GM12878 (cell line): Measurements from ENCODE around the gene OLAH. TPM values are rescaled to one million over a fixed set of nuclear protein-coding genes. Genes with fewer than 3 reads are reported as not detected.
"Not testable (repeated sequence)": the region's sequence is repeated elsewhere in the genome, so short reads cannot be mapped to it uniquely, and the experiment has no call there.

Experiments
- ATAC-seq: fragments of 200-7000 bp; cut with Tn5 transposase; 3 replicates; pipeline ENCODE4 v1.9.1; 2020; ENCODE audit warnings: mild to moderate bottlenecking, moderate library complexity
- BruUV-seq: library from RNA; stranded (reverse); fragments of 400-500 nt; replicated peaks from 2 replicates; lab custom pipeline; 2021; lab: Mats Ljungman, UMichigan
- CTCF ChIA-PET: fragments of 300-600 bp; sonication (Branson Sonifier 250); formaldehyde crosslinking; extraction: SDS; loops from one replicate; lab custom pipeline; 2021; ENCODE audit warnings: inconsistent platforms; lab: Yijun Ruan, JAX
- POLR2A ChIA-PET: fragments of 350-600 bp; formaldehyde crosslinking; extraction: SDS; loops from one replicate; lab custom pipeline; 2021; ENCODE audit warnings: inconsistent platforms; lab: Charles Lee
- RAD21 ChIA-PET: fragments of 300-600 bp; sonication (Branson Sonifier 250); formaldehyde crosslinking; loops from one replicate; lab custom pipeline; 2023; ENCODE audit warnings: antibody characterized with exemption; ENCODE audit not compliant: unreplicated experiment; lab: Charles Lee
- SMC1A ChIA-PET: fragments of 300-600 bp; sonication (Branson Sonifier 250); formaldehyde crosslinking; loops from one replicate; lab custom pipeline; 2023; ENCODE audit not compliant: unreplicated experiment, uncharacterized antibody; lab: Charles Lee
- DNase-seq: peaks from one replicate; pipeline ENCODE4 v3.0.0-alpha.2; 2011; ENCODE audit warnings: low read depth, low spot score
- FAIRE-seq: peaks from 3 replicates; lab custom pipeline; 2011; peaks lifted over from hg19 to GRCh38; lab: Jason Lieb, UNC
- H2AFZ ChIP-seq: 2 replicates; pipeline ENCODE4 v1.6.0; 2011; ENCODE audit warnings: low read depth, low read length, control low read depth; ENCODE audit not compliant: control insufficient read depth
- H3K27ac ChIP-seq: 2 replicates; pipeline ENCODE4 v1.5.1; 2011; ENCODE audit warnings: control low read depth; ENCODE audit not compliant: control insufficient read depth, insufficient read depth
- H3K27me3 ChIP-seq, 2 experiments: replicated peaks in 1 of 2; 2 replicates each; pipeline versions ENCODE4 v1.6.0 to v1.6.1; 2011; ENCODE audit warnings: low read length in 1 of 2; ENCODE audit not compliant: control insufficient read depth in 2 of 2, insufficient read depth in 2 of 2
- H3K36me3 ChIP-seq, 2 experiments: 2 replicates each; pipeline ENCODE4 v1.5.1; 2011; ENCODE audit warnings: low read length in 1 of 2; ENCODE audit not compliant: control insufficient read depth in 2 of 2, insufficient read depth in 2 of 2
- H3K4me1 ChIP-seq: 2 replicates; pipeline ENCODE4 v1.6.1; 2011; ENCODE audit warnings: mild to moderate bottlenecking, low read length, moderate library complexity, mixed read lengths; ENCODE audit not compliant: control insufficient read depth, insufficient read depth
- H3K4me2 ChIP-seq: 2 replicates; pipeline ENCODE4 v1.6.0; 2011; ENCODE audit warnings: control low read depth; ENCODE audit not compliant: control insufficient read depth, insufficient read depth
- H3K4me3 ChIP-seq: fragments of 200-600 bp; sonication (generic); 2 replicates; pipeline ENCODE4 v1.5.1; 2016
- H3K79me2 ChIP-seq: 2 replicates; pipeline ENCODE4 v1.6.0; 2011; ENCODE audit warnings: low read length; ENCODE audit not compliant: control insufficient read depth, insufficient read depth
- H3K9ac ChIP-seq: 2 replicates; pipeline ENCODE4 v1.8.0; 2011; ENCODE audit warnings: low read length, control low read depth, mixed read lengths; ENCODE audit not compliant: control insufficient read depth, insufficient read depth
- H3K9me3 ChIP-seq: replicated peaks from 3 replicates; pipeline ENCODE4 v1.5.1; 2011; ENCODE audit warnings: mild to moderate bottlenecking, low read length; ENCODE audit not compliant: control insufficient read depth, insufficient read depth
- H4K20me1 ChIP-seq: 2 replicates; pipeline ENCODE4 v1.6.0; 2011; ENCODE audit not compliant: control insufficient read depth, insufficient read depth
- NR2F1 ChIP-seq: fragments of 450-650 bp; conservative IDR thresholded peaks from 2 replicates; pipeline ENCODE4 v1.6.1; 2017; ENCODE audit warnings: mild to moderate bottlenecking
- RUNX3 ChIP-seq: IDR thresholded peaks from 2 replicates; pipeline ENCODE4 v1.6.1; 2012; ENCODE audit warnings: low read length, inconsistent platforms
- SPI1 ChIP-seq: IDR thresholded peaks from 2 replicates; pipeline ENCODE4 v1.6.1; 2011; ENCODE audit warnings: low read depth, mild to moderate bottlenecking, low read length, moderate library complexity, borderline replicate concordance; ENCODE audit not compliant: insufficient read depth
- WGBS: methylation state at CpG from one replicate; pipeline ENCODE4 v1.1.6; 2016; ENCODE audit warnings: low lambda C conversion rate; ENCODE audit not compliant: insufficient replicate concordance, insufficient coverage; ENCODE audit errors: missing lambda C conversion rate; 5-methylcytosine and 5-hydroxymethylcytosine counted together
- in situ Hi-C: fragments of 300-500 bp; cut with MboI; formaldehyde crosslinking; loops from 9 replicates; pipeline ENCODE4 v1.14.3; 2018; ENCODE audit warnings: mixed read lengths
- intact Hi-C: fragments of 100-400 bp; cut with micrococcal nuclease; formaldehyde crosslinking; loops from one replicate; pipeline ENCODE4 v1.14.2; 2022; ENCODE audit not compliant: unreplicated experiment
- polyA plus RNA-seq, 11 experiments: library from polyadenylated mRNA; depleted of rRNA in 4 of 11; unstranded in 6 of 11; stranded (reverse) in 5 of 11; fragments of >200 nt; fragmentation: Nextera tagmentation in 4 of 11; fragmentation: Illumina TruSeq in 1 of 11; extraction: Ambion mirVana in 4 of 11; extraction: Trizol in 1 of 11; gene quantifications; 1 replicate in 1 of 11; 2 replicates in 10 of 11; pipeline versions ENCODE4 v1.2.1 to v1.2.3, GENCODE V29; 2011 to 2016; ENCODE audit warnings: inconsistent platforms in 2 of 11, missing spikeins in 2 of 11, low read depth in 1 of 11
- total RNA-seq, 4 experiments: library from RNA; depleted of rRNA in 3 of 4; stranded (reverse); fragments of >200 nt in 3 of 4; fragmentation: Illumina TruSeq in 1 of 4; extraction: Trizol in 1 of 4; gene quantifications; 2 replicates each; pipeline versions ENCODE4 v1.2.1 to v1.2.3, GENCODE V29; 2013 to 2021

The OLAH gene
- total and polyA plus RNA-seq, 10 of the 15 experiments (the other 5 are each of a cell fraction or from before 2014, with no cell fraction given) = 0.10 to 1.4 (median 0.59) TPM; not detected in 1

DNA sequence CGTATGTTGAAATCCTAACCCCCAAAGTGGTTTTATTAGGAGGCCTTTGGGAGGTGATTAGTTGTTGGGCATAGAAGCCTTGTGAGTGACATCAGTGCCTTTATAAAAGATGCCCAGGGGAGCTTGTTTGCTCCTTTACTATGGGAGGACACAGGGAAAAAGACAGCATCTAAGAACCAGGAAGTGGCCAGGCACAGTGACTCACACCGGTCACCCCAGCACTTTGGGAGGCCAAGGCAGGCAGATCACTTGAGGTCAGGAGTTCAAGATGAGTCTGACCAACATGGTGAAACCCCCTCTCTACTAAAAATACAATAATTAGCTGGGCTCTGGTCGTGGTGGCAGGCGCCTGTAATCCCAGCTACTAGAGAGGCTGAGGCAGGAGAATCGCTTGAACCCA, 22.8 kb upstream of the OLAH start:
- not testable (repeated sequence) for H3K27ac ChIP-seq

DNA sequence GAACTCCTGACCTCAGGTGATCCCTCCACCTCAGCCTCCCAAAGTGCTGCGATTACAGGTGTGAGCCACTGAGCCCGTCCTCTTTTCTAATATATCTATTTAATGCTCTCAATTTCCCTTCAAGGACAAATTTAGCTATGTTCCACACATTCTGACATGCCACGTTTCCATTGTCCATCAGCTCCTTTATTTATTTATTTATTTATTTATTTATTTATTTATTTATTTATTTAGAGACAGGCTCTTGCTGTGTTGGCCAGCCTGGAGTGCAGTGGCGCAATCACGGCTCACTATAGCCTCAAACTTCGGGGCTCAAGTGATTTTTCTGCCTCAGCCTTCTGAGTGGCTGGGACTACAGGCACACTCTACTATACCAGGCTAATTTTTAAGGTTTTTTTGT, 20.7 kb upstream of the OLAH start:
- 47% methylated on average over 6 of the region's 6 CpGs for WGBS
- H3K79me2 ChIP-seq, FAIRE-seq, H3K4me3 ChIP-seq, CTCF ChIA-PET, RAD21 ChIA-PET, H3K4me1 ChIP-seq, H4K20me1 ChIP-seq, H3K4me2 ChIP-seq, H3K9me3 ChIP-seq, ATAC-seq, H3K9ac ChIP-seq, H2AFZ ChIP-seq, in situ Hi-C loops, intact Hi-C loops, DNase-seq, BruUV-seq, H3K27ac ChIP-seq, H3K36me3 ChIP-seq, H3K27me3 ChIP-seq, SMC1A ChIA-PET, POLR2A ChIA-PET: not testable (repeated sequence)

More for the DNA sequence above, 22.8 kb upstream of the OLAH start:
- H3K36me3 ChIP-seq, H3K27me3 ChIP-seq, H3K4me3 ChIP-seq, H4K20me1 ChIP-seq, H3K4me1 ChIP-seq, H3K9ac ChIP-seq, BruUV-seq, FAIRE-seq, H3K4me2 ChIP-seq, POLR2A ChIA-PET, RAD21 ChIA-PET, H3K79me2 ChIP-seq, intact Hi-C loops, in situ Hi-C loops, H3K9me3 ChIP-seq, DNase-seq, SMC1A ChIA-PET, H2AFZ ChIP-seq: not testable (repeated sequence)
- peak; percentile 73 for ATAC-seq
- WGBS = 12% methylated on average over 4 of the region's 5 CpGs
- CTCF ChIA-PET = interaction anchor here (1.2 to 1.5 kb wide), 2 partner anchors 67 to 86 kb away, joined by 3 to 6 read pairs; partner anchors contain the start of gene DCLRE1C
- TF ChIP-seq RUNX3 (peak; percentile 19; the same call in 1 of the 2 replicates), NR2F1 (peak; percentile 62), SPI1 (0 out of 2 replicates have a peak, but pooled peaks have one; percentile 8)

DNA sequence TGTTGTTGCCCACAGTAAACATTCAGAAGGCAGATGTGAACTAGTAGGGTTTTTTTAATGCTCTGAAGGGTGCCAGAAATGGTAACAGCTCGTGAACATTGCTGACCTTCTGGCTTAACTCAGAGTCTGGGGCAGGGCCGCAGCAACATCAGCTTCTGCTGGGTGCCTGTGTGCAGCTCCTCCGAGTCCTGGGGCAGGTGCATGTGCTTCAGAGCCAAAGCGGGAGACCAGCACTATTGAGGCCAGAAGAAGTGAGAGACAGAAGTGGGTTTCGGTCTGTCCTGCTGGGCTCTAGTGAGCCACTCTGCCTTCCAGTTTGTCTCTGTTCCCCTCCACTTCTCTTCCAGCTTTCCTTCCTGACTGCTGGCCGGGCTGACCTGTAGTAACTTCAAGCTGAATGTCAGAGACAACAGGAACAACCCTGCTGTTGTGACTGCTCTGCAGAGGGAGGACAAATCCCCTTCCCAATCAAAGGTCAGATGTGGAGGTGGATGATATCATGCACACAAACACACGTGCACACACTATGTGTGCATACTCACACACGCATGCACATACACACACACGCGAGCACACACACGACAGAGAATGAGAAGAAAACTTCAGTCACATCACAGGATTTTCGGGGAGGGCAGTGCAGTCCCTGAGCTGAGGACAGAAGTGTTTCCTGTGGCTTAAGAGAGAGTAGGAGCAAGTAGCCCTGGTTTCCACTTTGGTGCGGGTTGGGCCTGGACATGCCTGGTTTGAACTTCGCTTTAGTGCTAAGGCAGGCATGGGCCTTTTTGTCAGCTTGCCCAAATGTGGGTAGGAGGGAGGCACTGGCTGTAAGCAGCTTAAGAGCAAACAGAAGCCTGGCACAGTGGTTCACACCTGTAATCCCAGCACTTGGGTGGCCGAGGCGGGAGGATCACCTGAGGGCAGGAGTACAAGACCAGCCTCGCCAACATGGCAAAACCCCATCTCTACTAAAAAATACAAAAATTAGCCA, 19.4 kb upstream of the OLAH start:
- intact Hi-C loops, FAIRE-seq: not testable (repeated sequence)

More for the DNA sequence above, 19.4 kb upstream of the OLAH start:
- in situ Hi-C loops, POLR2A ChIA-PET, DNase-seq, CTCF ChIA-PET, BruUV-seq, H3K4me1 ChIP-seq, H3K36me3 ChIP-seq, H3K9ac ChIP-seq, H3K27me3 ChIP-seq, H3K4me3 ChIP-seq, H3K9me3 ChIP-seq, H4K20me1 ChIP-seq, SMC1A ChIA-PET, H2AFZ ChIP-seq, RAD21 ChIA-PET, H3K27ac ChIP-seq, H3K79me2 ChIP-seq, H3K4me2 ChIP-seq: not testable (repeated sequence)
- 67% methylated on average over 17 of the region's 17 CpGs for WGBS
- peak; percentile 66 for ATAC-seq
